Astrocyte (in vitro differentiated cells and primary cell): Measurements from ENCODE around the gene ERCC6.

Experiments used
- CTCF ChIP-seq: IDR thresholded peaks from 2 replicates; pipeline ENCODE4 v1.5.1; 2011; ENCODE audit warnings: low read depth, mild to moderate bottlenecking, inconsistent platforms, low read length, moderate library complexity; ENCODE audit not compliant: insufficient read depth
- EZH2 ChIP-seq: IDR thresholded peaks from 2 replicates; pipeline ENCODE4 v1.6.1; 2012; ENCODE audit warnings: mild to moderate bottlenecking, low read length, inconsistent platforms; ENCODE audit not compliant: insufficient read depth

- no peak for TF ChIP-seq CTCF
- no peak for TF ChIP-seq EZH2
These were observed 4.1 kb downstream of the ERCC6 start for GRCh38 chr10:49534670-49535381.
